Activated CD8-positive, alpha-beta memory T cell treated with anti-CD3 and anti-CD28 coated beads, Interleukin-2, amount 50 U/mL, for 24 hours (primary cell): ENCODE measurements around the gene PDHX.
"Not testable (repeated sequence)": the region's sequence is repeated elsewhere in the genome, so short reads cannot be mapped to it uniquely, and the experiment has no call there.

Experiments
- DNase-seq: peaks from one replicate; pipeline ENCODE4 v3.0.0-alpha.2; 2020; ENCODE audit errors: extremely low read depth

PDHX gene

GRCh38 chr11:34916015-34916842, at the start of gene PDHX, which contains the start of gene APIP:
Gene PDHX, plus strand, starts transcription at chr11:34916618. Its CDS starts 38 bp downstream, at chr11:34916656.
Gene APIP, minus strand, starts transcription at chr11:34916379. Its CDS starts 95 bp downstream, at chr11:34916284.
- DNase-seq = peak; percentile 93

- DNase-seq = no peak
These were observed 47.0 kb upstream of the PDHX start for GRCh38 chr11:34869425-34869824.

- no peak for DNase-seq
These were observed 45.7 kb upstream of the PDHX start for GRCh38 chr11:34870548-34871196.

- no peak for DNase-seq
These were observed 42.2 kb upstream of the PDHX start for GRCh38 chr11:34874202-34874601.

- DNase-seq = no peak
These were observed 38.9 kb upstream of the PDHX start for GRCh38 chr11:34877375-34877975.

- no peak for DNase-seq
These were observed 34.5 kb upstream of the PDHX start for GRCh38 chr11:34881900-34882299.

- DNase-seq = no peak
These were observed 29.8 kb upstream of the PDHX start for GRCh38 chr11:34886609-34887008.

GRCh38 chr11:34887260-34887659, 29.2 kb upstream of the PDHX start:
- DNase-seq = no peak

- no peak for DNase-seq
These were observed 26.3 kb upstream of the PDHX start for GRCh38 chr11:34890089-34890488.

- DNase-seq = no peak
These were observed 25.6 kb upstream of the PDHX start for GRCh38 chr11:34890812-34891211.

GRCh38 chr11:34891611-34892010, 24.8 kb upstream of the PDHX start:
- DNase-seq = no peak

GRCh38 chr11:34893416-34893815, 23.0 kb upstream of the PDHX start:
- no peak for DNase-seq

GRCh38 chr11:34896191-34896590, 20.2 kb upstream of the PDHX start:
- DNase-seq = not testable (repeated sequence)

- no peak for DNase-seq
These were observed 19.1 kb upstream of the PDHX start for GRCh38 chr11:34897171-34897870.

- DNase-seq = no peak
These were observed 17.9 kb upstream of the PDHX start for GRCh38 chr11:34898474-34898873.

GRCh38 chr11:34899633-34900016, 16.8 kb upstream of the PDHX start:
- no peak for DNase-seq

GRCh38 chr11:34904421-34904955, 11.9 kb upstream of the PDHX start:
- DNase-seq = no peak

- no peak for DNase-seq
These were observed 10.8 kb upstream of the PDHX start for GRCh38 chr11:34905666-34906065.

- no peak for DNase-seq
These were observed 8.4 kb upstream of the PDHX start for GRCh38 chr11:34907934-34908593.

GRCh38 chr11:34909415-34909814, 7.0 kb upstream of the PDHX start:
- no peak for DNase-seq

- no peak for DNase-seq
These were observed 6.5 kb upstream of the PDHX start for GRCh38 chr11:34909955-34910354.
